ENCODE data around the gene ALPK3.

DNA sequence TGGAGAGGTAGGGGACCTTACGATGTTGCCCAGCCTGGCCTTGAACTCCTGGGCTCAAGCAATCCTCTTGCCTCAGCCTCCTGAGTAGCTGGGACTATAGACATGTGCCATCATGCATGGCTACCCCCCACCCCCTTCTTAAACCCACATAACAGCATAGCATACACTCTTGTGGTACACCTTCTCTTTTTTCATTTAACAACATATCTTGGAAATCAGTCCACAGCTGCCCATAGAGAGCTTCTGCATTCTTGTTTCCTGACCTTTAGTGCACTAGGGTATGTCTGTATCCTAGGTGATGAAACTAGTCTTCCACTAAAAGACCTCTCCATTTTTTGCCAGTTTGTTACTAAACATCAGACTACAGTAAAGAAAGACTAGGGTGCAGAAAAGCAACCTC lies 100.3 kb downstream of the ALPK3 start:
- TF ChIP-seq, protein P1, sequence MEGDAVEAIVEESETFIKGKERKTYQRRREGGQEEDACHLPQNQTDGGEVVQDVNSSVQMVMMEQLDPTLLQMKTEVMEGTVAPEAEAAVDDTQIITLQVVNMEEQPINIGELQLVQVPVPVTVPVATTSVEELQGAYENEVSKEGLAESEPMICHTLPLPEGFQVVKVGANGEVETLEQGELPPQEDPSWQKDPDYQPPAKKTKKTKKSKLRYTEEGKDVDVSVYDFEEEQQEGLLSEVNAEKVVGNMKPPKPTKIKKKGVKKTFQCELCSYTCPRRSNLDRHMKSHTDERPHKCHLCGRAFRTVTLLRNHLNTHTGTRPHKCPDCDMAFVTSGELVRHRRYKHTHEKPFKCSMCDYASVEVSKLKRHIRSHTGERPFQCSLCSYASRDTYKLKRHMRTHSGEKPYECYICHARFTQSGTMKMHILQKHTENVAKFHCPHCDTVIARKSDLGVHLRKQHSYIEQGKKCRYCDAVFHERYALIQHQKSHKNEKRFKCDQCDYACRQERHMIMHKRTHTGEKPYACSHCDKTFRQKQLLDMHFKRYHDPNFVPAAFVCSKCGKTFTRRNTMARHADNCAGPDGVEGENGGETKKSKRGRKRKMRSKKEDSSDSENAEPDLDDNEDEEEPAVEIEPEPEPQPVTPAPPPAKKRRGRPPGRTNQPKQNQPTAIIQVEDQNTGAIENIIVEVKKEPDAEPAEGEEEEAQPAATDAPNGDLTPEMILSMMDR (IDR thresholded peaks at IDR 0.05), result no peak
- TF ChIP-seq POLR2A (IDR thresholded peaks at IDR 0.05), result no peak

Data from lower leg skin (tissue), 3 donors.